T-cell (primary cell): Measurements from ENCODE around the gene NFKBIL1. TPM values are rescaled to one million over a fixed set of nuclear protein-coding genes. Genes with fewer than 3 reads are reported as not detected.
A peak's percentile ranks its signal among the peaks of the same experiment; 100 is the strongest.

ENCODE experiments used
- ATAC-seq, 4 experiments: fragments of 200-7000 bp in 3 of 4; fragments of 150-1000 bp in 1 of 4; cut with Tn5 transposase; replicated peaks in 1 of 4; 1 replicate in 3 of 4; 2 replicates in 1 of 4; pipeline ENCODE4 v1.10.0; 2021; ENCODE audit warnings: moderate library complexity in 3 of 4, mild to moderate bottlenecking in 2 of 4, moderate number of reproducible peaks in 1 of 4
- CTCF ChIA-PET, 2 donors: fragments of 300-600 bp; sonication (Branson Sonifier 250); formaldehyde crosslinking; loops; one replicate each; lab custom pipeline; 2022; ENCODE audit warnings: antibody characterized with exemption in 2 of 2; lab: Charles Lee
- POLR2A ChIA-PET, 2 donors: fragments of 300-600 bp; sonication (Branson Sonifier 250); formaldehyde crosslinking; loops; one replicate each; lab custom pipeline; 2022; ENCODE audit warnings: antibody characterized with exemption in 2 of 2; lab: Charles Lee
- DNase-seq, 35 experiments: peaks; one replicate each; pipeline versions ENCODE4 v3.0.0 to v3.0.0-alpha.2; 2013 to 2023
- H3K27ac ChIP-seq: one replicate; pipeline ENCODE4 v1.5.1; 2013; ENCODE audit warnings: low read length
- H3K27me3 ChIP-seq, 2 experiments: replicated peaks in 1 of 2; 1 replicate in 1 of 2; 2 replicates in 1 of 2; pipeline versions ENCODE4 v1.6.1 to v1.7.0; 2013; ENCODE audit warnings: low read length in 1 of 2, mixed read lengths in 1 of 2; ENCODE audit not compliant: control insufficient read depth in 2 of 2, insufficient read depth in 2 of 2; ENCODE audit errors: extremely low read depth in 1 of 2
- H3K36me3 ChIP-seq, 2 donors: 1 replicate in 1 of 2; 2 replicates in 1 of 2; pipeline versions ENCODE4 v1.6.1 to v1.7.0; 2013; ENCODE audit warnings: low read length in 1 of 2; ENCODE audit not compliant: control insufficient read depth in 2 of 2, insufficient read depth in 1 of 2; ENCODE audit errors: extremely low read depth in 1 of 2
- H3K4me1 ChIP-seq, 2 experiments: 1 replicate in 1 of 2; 2 replicates in 1 of 2; pipeline versions ENCODE4 v1.6.1 to v1.7.0; 2013; ENCODE audit warnings: low read length in 2 of 2, mixed read lengths in 1 of 2; ENCODE audit not compliant: insufficient read depth in 2 of 2, control insufficient read depth in 1 of 2; ENCODE audit errors: extremely low read depth in 1 of 2
- H3K4me3 ChIP-seq, 2 donors: 1 replicate in 1 of 2; 2 replicates in 1 of 2; pipeline versions ENCODE4 v1.5.1 to v1.7.0; 2013; ENCODE audit warnings: mild to moderate bottlenecking in 2 of 2, low read length in 1 of 2, moderate library complexity in 1 of 2; ENCODE audit not compliant: control insufficient read depth in 1 of 2; ENCODE audit errors: extremely low read depth in 1 of 2
- H3K9me3 ChIP-seq: 2 replicates; pipeline ENCODE4 v1.7.0; 2013
- H3K27ac Mint-ChIP-seq, 2 donors: one replicate each; pipeline ENCODE4 v1.8.0; 2020 to 2021; ENCODE audit warnings: mild to moderate bottlenecking in 2 of 2, mixed read lengths in 2 of 2
- H3K27me3 Mint-ChIP-seq, 2 donors: one replicate each; pipeline ENCODE4 v1.8.0; 2021 to 2022; ENCODE audit warnings: mixed read lengths in 2 of 2
- H3K36me3 Mint-ChIP-seq: one replicate; pipeline ENCODE4 v1.8.0; 2021; ENCODE audit warnings: mixed read lengths
- H3K4me1 Mint-ChIP-seq, 3 donors: one replicate each; pipeline ENCODE4 v1.8.0; 2020 to 2022; ENCODE audit warnings: mixed read lengths in 3 of 3, mild to moderate bottlenecking in 1 of 3
- H3K4me3 Mint-ChIP-seq, 3 donors: one replicate each; pipeline ENCODE4 v1.8.0; 2020 to 2022; ENCODE audit warnings: mild to moderate bottlenecking in 3 of 3, mixed read lengths in 3 of 3, moderate library complexity in 3 of 3
- H3K9me3 Mint-ChIP-seq, 3 donors: one replicate each; pipeline ENCODE4 v1.8.0; 2020 to 2022; ENCODE audit warnings: mixed read lengths in 3 of 3
- WGBS: methylation state at CpG from one replicate; pipeline ENCODE4 v1.1.5; 2013; ENCODE audit warnings: missing lambda C conversion rate; ENCODE audit not compliant: insufficient coverage; 5-methylcytosine and 5-hydroxymethylcytosine counted together
- total RNA-seq, 35 experiments: library from RNA in 6 of 35; stranded (reverse) in 6 of 35; fragments of 120-200 nt in 1 of 35; gene quantifications; one replicate each; pipeline versions ENCODE4 v1.2.1 to v1.2.4 and lab custom pipeline; 2013 to 2026

Gene NFKBIL1
- total RNA-seq, 5 donors from 2014 or later (not counting 1 experiment from before 2014, with no cell fraction given) = 6.9 to 17.1 (median 11.6) TPM

DNA sequence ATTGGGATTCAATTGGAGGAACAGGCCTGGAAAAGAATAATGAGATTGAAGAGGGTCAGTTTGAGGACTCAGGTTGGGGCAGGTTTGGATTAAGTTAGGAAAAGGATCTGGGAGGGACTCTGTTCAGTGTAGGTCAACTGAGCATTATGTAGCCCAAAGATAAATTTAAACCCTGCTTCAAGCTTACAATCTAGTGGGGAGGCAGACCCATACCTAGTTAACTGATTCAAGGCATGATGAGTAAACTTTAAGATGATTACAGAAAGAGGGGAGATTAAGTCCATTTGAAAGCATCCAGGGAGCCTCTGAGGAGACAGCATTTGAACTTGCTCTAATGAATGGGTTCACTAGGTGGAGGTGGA is 13.3 kb downstream of the NFKBIL1 start:
- peaks cover 36% of the 10 kb centered on the region for H3K36me3 Mint-ChIP-seq
- ATAC-seq (no peak), DNase-seq (no peak)
- no peaks in the 10 kb centered on the region for H3K9me3 Mint-ChIP-seq
- peaks cover 0 to 18% of the 10 kb centered on the region in 2 donors for H3K36me3 ChIP-seq
- H3K27ac ChIP-seq = peak overlapping the region; percentile 81
- H3K4me1 ChIP-seq = peaks cover 36 to 66% of the 10 kb centered on the region in 2 experiments
- ChIA-PET POLR2A (no interaction called here), CTCF (interaction anchor here in 1 of 2 donors (1.6 kb wide), 1 partner anchor 10 kb away, joined by 4 read pairs; no protein-coding TSS in a partner anchor)
- no peaks in the 10 kb centered on the region for H3K27me3 Mint-ChIP-seq
- peak overlapping the region; percentile 91 for H3K27ac Mint-ChIP-seq
- H3K4me3 Mint-ChIP-seq = peak overlapping the region in 2 of 3 donors; percentile 66 to 92
- H3K4me1 Mint-ChIP-seq = peaks cover 76 to 85% (median 81%) of the 10 kb centered on the region in 3 donors
- H3K4me3 ChIP-seq = no peak overlapping the region
- H3K9me3 ChIP-seq = no peaks in the 10 kb centered on the region
- H3K27me3 ChIP-seq = no peaks in the 10 kb centered on the region

DNA sequence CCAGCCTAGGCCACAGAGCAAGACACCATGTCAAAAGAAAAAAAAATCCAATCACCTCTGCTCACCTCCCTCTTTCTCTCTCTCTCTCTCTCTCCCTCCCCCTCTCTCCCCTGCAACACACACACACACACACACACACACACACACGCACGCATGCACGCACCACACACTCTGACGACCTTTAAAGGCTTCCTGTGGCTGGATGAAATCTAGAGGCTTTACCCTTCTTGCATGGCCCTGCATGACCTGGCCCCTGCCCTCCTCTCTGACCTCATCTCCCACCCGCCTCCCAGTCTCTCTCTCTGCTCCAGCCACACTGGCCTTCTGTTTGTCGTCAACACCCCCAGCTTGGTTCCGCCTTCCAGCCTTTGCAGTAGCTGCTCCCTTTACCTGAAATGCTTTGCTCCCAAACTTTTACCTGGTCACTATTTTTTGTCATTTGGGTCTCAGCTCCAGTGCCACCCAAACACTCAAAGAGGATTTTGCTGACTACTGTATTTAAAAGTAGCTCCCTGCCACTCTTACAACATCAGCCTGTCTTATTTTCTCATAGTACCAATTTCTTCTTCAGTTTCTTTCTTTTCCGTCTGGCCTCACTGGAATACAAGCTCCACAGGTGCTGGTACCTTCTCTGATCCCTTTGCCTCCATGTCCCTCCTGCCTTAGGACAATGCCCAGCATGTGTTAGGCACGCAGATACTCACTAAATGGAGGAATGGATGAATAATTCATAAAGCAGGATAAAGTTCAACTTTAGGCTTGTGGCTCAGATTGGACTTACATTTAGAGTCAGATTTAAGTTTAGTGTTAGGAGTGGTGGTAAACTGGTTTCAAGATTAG is 20.3 kb downstream of the NFKBIL1 start:
- Histone ChIP-seq H3K27me3 (no peaks in the 10 kb centered on the region), H3K9me3 (no peaks in the 10 kb centered on the region), H3K36me3 (peaks cover 0 to 8% of the 10 kb centered on the region in 2 donors), H3K4me3 (no peak overlapping the region), H3K4me1 (peaks cover 38 to 68% of the 10 kb centered on the region in 2 experiments), H3K27ac (peak overlapping the region; percentile 94)
- Mint-ChIP-seq H3K4me3 (peak overlapping the region in 2 of 3 donors; percentile 19 to 69), H3K4me1 (peaks cover 71 to 86% (median 83%) of the 10 kb centered on the region in 3 donors), H3K27me3 (no peaks in the 10 kb centered on the region), H3K27ac (peak overlapping the region; percentile 90 to 91), H3K9me3 (no peaks in the 10 kb centered on the region), H3K36me3 (peaks cover 18% of the 10 kb centered on the region)
- ChIA-PET POLR2A (interaction anchor here (0.6 to 1.4 kb wide), 5 partner anchors 12 to 284 kb away, joined by 3 read pairs; partner anchors contain the start of gene DDX39B (in 1 of the 2)), CTCF (interaction anchor here (1.0 to 2.4 kb wide), 7 partner anchors 10 to 31 kb away, joined by 3 to 10 read pairs (median 6); partner anchors contain the start of gene DDX39B (in 1 of the 2))
- ATAC-seq (no peak), DNase-seq (peak in 3 of 35 experiments; percentile 32 to 52 (median 32))
- WGBS = 41% methylated on average over 4 of the region's 9 CpGs

DNA sequence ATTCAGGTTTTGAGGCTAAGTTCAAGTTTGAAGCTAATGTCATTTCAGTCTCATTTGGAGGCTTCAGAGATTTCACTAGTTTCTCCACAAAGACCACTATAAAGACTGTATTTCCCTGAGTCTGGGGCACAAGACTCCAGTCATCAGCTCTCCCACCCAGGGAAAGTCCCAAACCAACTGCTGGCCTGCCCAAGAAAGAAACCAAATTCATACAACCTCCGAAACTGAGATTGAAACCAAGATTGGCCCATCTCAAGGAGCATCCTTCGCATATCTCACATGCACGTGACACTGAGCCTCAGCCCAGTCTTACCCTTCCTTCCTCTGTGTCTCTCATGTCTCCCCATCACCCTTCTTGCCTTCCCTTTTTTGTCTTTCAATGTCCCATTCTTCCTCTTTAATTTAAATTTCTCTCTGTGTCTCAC is 21.1 kb downstream of the NFKBIL1 start:
- Mint-ChIP-seq H3K4me1 (peaks cover 74 to 88% (median 85%) of the 10 kb centered on the region in 3 donors), H3K27ac (peak overlapping the region; percentile 90 to 91), H3K4me3 (peak overlapping the region in 2 of 3 donors; percentile 19 to 69), H3K27me3 (no peaks in the 10 kb centered on the region), H3K36me3 (peaks cover 12% of the 10 kb centered on the region), H3K9me3 (no peaks in the 10 kb centered on the region)
- Histone ChIP-seq H3K4me1 (peaks cover 46 to 76% of the 10 kb centered on the region in 2 experiments), H3K36me3 (peaks cover 0 to 8% of the 10 kb centered on the region in 2 donors), H3K4me3 (no peak overlapping the region), H3K27me3 (no peaks in the 10 kb centered on the region), H3K9me3 (no peaks in the 10 kb centered on the region), H3K27ac (peak overlapping the region; percentile 94)
- DNase-seq = peak in 34 of 35 experiments; percentile 30 to 94 (median 66)
- ATAC-seq = peak; percentile 54 to 71 (median 56)
- CTCF ChIA-PET = interaction anchor here (1.0 to 2.9 kb wide), 8 partner anchors 9 to 30 kb away, joined by 3 to 10 read pairs (median 6); partner anchors contain the start of genes DDX39B (in 1 of the 2) and LTB (in 1 of the 2)
- POLR2A ChIA-PET = interaction anchor here (0.7 to 1.4 kb wide), 3 partner anchors 12 to 27 kb away, joined by 3 read pairs; partner anchors contain the start of gene DDX39B (in 1 of the 2)
- WGBS = 0% methylated on average over 3 of the region's 3 CpGs

DNA sequence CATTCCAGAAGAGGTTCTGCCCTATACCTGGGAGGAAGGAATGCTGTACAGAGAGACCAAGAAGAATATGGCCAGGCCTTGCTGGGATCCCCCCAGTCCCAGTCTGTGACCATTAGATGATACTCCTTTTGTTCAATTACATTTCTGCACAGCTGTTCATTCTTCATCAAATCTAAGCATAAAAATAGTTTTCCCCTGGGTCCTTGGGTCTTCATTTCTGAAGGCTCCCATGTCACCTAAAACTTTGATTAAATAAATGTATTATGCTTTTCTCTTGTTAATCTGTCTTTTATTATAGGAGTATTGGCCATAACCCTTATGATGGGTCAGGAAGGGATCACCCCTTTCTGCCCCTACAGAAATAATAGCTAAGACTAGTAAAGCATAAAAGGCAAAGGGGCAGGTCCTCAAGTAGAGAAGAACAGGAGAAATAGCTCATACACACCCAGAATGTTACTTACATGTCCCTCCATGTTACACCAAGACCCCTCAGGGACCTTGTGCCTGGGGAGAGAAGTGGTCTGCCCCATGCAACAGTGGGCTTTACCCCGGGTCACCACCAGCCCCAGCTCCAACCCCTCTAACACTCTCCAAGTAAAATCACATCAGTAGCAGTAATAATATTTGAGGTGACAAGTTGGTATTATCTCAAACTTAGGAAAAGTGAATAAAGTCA is 22.6 kb downstream of the NFKBIL1 start:
- H3K4me3 ChIP-seq = no peak overlapping the region

DNA sequence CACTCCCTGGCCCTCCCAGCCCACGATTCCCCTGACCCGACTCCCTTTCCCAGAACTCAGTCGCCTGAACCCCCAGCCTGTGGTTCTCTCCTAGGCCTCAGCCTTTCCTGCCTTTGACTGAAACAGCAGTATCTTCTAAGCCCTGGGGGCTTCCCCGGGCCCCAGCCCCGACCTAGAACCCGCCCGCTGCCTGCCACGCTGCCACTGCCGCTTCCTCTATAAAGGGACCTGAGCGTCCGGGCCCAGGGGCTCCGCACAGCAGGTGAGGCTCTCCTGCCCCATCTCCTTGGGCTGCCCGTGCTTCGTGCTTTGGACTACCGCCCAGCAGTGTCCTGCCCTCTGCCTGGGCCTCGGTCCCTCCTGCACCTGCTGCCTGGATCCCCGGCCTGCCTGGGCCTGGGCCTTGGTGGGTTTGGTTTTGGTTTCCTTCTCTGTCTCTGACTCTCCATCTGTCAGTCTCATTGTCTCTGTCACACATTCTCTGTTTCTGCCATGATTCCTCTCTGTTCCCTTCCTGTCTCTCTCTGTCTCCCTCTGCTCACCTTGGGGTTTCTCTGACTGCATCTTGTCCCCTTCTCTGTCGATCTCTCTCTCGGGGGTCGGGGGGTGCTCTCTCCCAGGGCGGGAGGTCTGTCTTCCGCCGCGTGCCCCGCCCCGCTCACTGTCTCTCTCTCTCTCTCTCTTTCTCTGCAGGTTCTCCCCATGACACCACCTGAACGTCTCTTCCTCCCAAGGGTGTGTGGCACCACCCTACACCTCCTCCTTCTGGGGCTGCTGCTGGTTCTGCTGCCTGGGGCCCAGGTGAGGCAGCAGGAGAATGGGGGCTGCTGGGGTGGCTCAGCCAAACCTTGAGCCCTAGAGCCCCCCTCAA is 24.9 kb downstream of the NFKBIL1 start, which contains the start of gene LTA:
Gene LTA, plus strand, starts transcription at position 249 of the 871 bp plus-strand sequence. Its CDS starts 454 bp downstream, at position 703.
- 0% methylated on average over 18 of the region's 27 CpGs for WGBS
- H3K9me3 ChIP-seq = no peaks in the 10 kb centered on the region
- DNase-seq = peak in 34 of 35 experiments; percentile 58 to 86 (median 78)
- Mint-ChIP-seq H3K27ac (peak within 1 kb of the TSS; percentile 98 to 100), H3K4me1 (peaks cover 96 to 99% (median 97%) of the 10 kb centered on the region in 3 donors), H3K4me3 (peak within 1 kb of the TSS; percentile 91 to 99 (median 96)), H3K9me3 (no peaks in the 10 kb centered on the region), H3K27me3 (no peaks in the 10 kb centered on the region), H3K36me3 (peaks cover 7% of the 10 kb centered on the region)
- ATAC-seq = peak; percentile 71 to 75 (median 72)
- POLR2A ChIA-PET = no interaction called here
- H3K27ac ChIP-seq = peak within 1 kb of the TSS; percentile 92
- CTCF ChIA-PET = interaction anchor here in 1 of 2 donors (1.0 to 1.4 kb wide), 2 partner anchors 26 to 31 kb away, joined by 3 read pairs; partner anchors contain the start of gene DDX39B
- H3K36me3 ChIP-seq = peaks cover 0 to 2% of the 10 kb centered on the region in 2 donors
- H3K4me1 ChIP-seq = peaks cover 62 to 93% of the 10 kb centered on the region in 2 experiments
- no peaks in the 10 kb centered on the region for H3K27me3 ChIP-seq
- H3K4me3 ChIP-seq = peak within 1 kb of the TSS; percentile 51 to 65

More for the DNA sequence above, 22.6 kb downstream of the NFKBIL1 start:
- POLR2A ChIA-PET = interaction anchor here (0.7 kb wide), 2 partner anchors 9 to 83 kb away, joined by 4 to 5 read pairs; no protein-coding TSS in a partner anchor
- no peaks in the 10 kb centered on the region for H3K27me3 Mint-ChIP-seq
- no peak overlapping the region for H3K4me3 Mint-ChIP-seq
- ATAC-seq = no peak
- no peaks in the 10 kb centered on the region for H3K9me3 Mint-ChIP-seq
- peak overlapping the region; percentile 90 to 91 for H3K27ac Mint-ChIP-seq
- CTCF ChIA-PET = interaction anchor here (0.8 to 2.9 kb wide), 6 partner anchors 10 to 29 kb away, joined by 3 to 10 read pairs (median 6); partner anchors contain the start of gene LTB (in 1 of the 2)
- WGBS = no CpG with 5 or more reads among the region's 1 CpG
- peaks cover 4% of the 10 kb centered on the region for H3K36me3 Mint-ChIP-seq
- peak overlapping the region; percentile 94 for H3K27ac ChIP-seq
- DNase-seq = no peak
- peaks cover 80 to 92% (median 91%) of the 10 kb centered on the region in 3 donors for H3K4me1 Mint-ChIP-seq
- no peaks in the 10 kb centered on the region for H3K9me3 ChIP-seq
- H3K27me3 ChIP-seq = no peaks in the 10 kb centered on the region
- peaks cover 51 to 90% of the 10 kb centered on the region in 2 experiments for H3K4me1 ChIP-seq
- peaks cover 0 to 4% of the 10 kb centered on the region in 2 donors for H3K36me3 ChIP-seq
